ENCODE measurements around the gene MFGE8. TPM values are rescaled to one million over a fixed set of nuclear protein-coding genes. Genes with fewer than 3 reads are reported as not detected.

Gene MFGE8
- total RNA-seq, 1 donor from 2014 or later: 290 TPM

GRCh38 chr15:88904257-88904623 lies 8.9 kb downstream of the MFGE8 start:
- intact Hi-C loops (cut with DNase I): loop anchor here (5.0 kb wide), 1 partner anchor 278 kb away; no protein-coding TSS in a partner anchor
- DNase-seq (peak; percentile 29), ATAC-seq (ENCODE audit: poor library complexity) (no peak)

- DNase-seq: no peak
- ATAC-seq (ENCODE audit: poor library complexity): no peak
- intact Hi-C loops (cut with DNase I): loop anchor here (5.0 kb wide), 1 partner anchor 279 kb away; no protein-coding TSS in a partner anchor
Observed at GRCh38 chr15:88902846-88903245, 10.3 kb downstream of the MFGE8 start.

GRCh38 chr15:88902221-88902835 lies 10.9 kb downstream of the MFGE8 start:
- DNase-seq: peak; percentile 8
- intact Hi-C loops (cut with DNase I): loop anchor here (5.0 kb wide), 1 partner anchor 280 kb away; no protein-coding TSS in a partner anchor
- no peak for ATAC-seq (ENCODE audit: poor library complexity)

- no peak for ATAC-seq (ENCODE audit: poor library complexity)
Observed at GRCh38 chr15:88901508-88902220, 11.5 kb downstream of the MFGE8 start.

GRCh38 chr15:88900982-88901418 lies 12.2 kb downstream of the MFGE8 start:
- intact Hi-C loops (cut with DNase I): loop anchor here (5.0 kb wide), 1 partner anchor 281 kb away; no protein-coding TSS in a partner anchor
- ATAC-seq (ENCODE audit: poor library complexity): no peak
- DNase-seq: no peak

More at GRCh38 chr15:88901508-88902220, 11.5 kb downstream of the MFGE8 start:
- intact Hi-C loops (cut with DNase I): loop anchor here (5.0 kb wide), 1 partner anchor 281 kb away; no protein-coding TSS in a partner anchor
- DNase-seq: no peak

- ATAC-seq (ENCODE audit: poor library complexity) (no peak), DNase-seq (no peak)
- intact Hi-C loops (cut with DNase I): loop anchor here (5.0 kb wide), 1 partner anchor 282 kb away; no protein-coding TSS in a partner anchor
Observed at GRCh38 chr15:88900309-88900981, 12.7 kb downstream of the MFGE8 start.

- intact Hi-C loops (cut with DNase I): no loop called here
- DNase-seq (no peak), ATAC-seq (ENCODE audit: poor library complexity) (no peak)
Observed at GRCh38 chr15:88899251-88899650, 13.9 kb downstream of the MFGE8 start.

- intact Hi-C loops (cut with DNase I): no loop called here
- no peak for ATAC-seq (ENCODE audit: poor library complexity)
Observed at GRCh38 chr15:88898736-88899135, 14.4 kb downstream of the MFGE8 start.

GRCh38 chr15:88897456-88898194 lies 15.6 kb downstream of the MFGE8 start:
- intact Hi-C loops (cut with DNase I): no loop called here
- ATAC-seq (ENCODE audit: poor library complexity) (peak; percentile 94), DNase-seq (peak; percentile 93)

More at GRCh38 chr15:88898736-88899135, 14.4 kb downstream of the MFGE8 start:
- DNase-seq: no peak

- DNase-seq: no peak
- intact Hi-C loops (cut with DNase I): no loop called here
- no peak for ATAC-seq (ENCODE audit: poor library complexity)
Observed at GRCh38 chr15:88897142-88897455, 16.1 kb downstream of the MFGE8 start.

- ATAC-seq (ENCODE audit: poor library complexity) (no peak), DNase-seq (no peak)
- intact Hi-C loops (cut with DNase I): no loop called here
Observed at GRCh38 chr15:88896333-88897033, 16.7 kb downstream of the MFGE8 start.

- DNase-seq (no peak), ATAC-seq (ENCODE audit: poor library complexity) (peak; percentile 8)
- intact Hi-C loops (cut with DNase I): no loop called here
Observed at GRCh38 chr15:88894819-88895767, 18.1 kb downstream of the MFGE8 start, which contains the start of gene HAPLN3. TSS of gene HAPLN3 (minus strand) at chr15:88895544. CDS start at chr15:88887298, 8,246 bp downstream.

GRCh38 chr15:88894348-88894818 lies 18.8 kb downstream of the MFGE8 start:
- ATAC-seq (ENCODE audit: poor library complexity): peak; percentile 26
- intact Hi-C loops (cut with DNase I): no loop called here
- peak; percentile 66 for DNase-seq

- ATAC-seq (ENCODE audit: poor library complexity) (no peak), DNase-seq (no peak)
- intact Hi-C loops (cut with DNase I): no loop called here
Observed at GRCh38 chr15:88891540-88892254, 21.5 kb downstream of the MFGE8 start.

- ATAC-seq (ENCODE audit: poor library complexity) (no peak), DNase-seq (no peak)
- intact Hi-C loops (cut with DNase I): no loop called here
Observed at GRCh38 chr15:88890495-88890894, 22.7 kb downstream of the MFGE8 start.

- DNase-seq (no peak), ATAC-seq (ENCODE audit: poor library complexity) (no peak)
- intact Hi-C loops (cut with DNase I): no loop called here
Observed at GRCh38 chr15:88888719-88889118, 24.5 kb downstream of the MFGE8 start.

Measured in Right ventricle myocardium superior (tissue), 1 donor.